GM13977 (cell line): ENCODE results near the gene ATG4C.

ENCODE experiments used
- DNase-seq: peaks from one replicate; pipeline ENCODE4 v3.0.0; 2012; ENCODE audit warnings: low spot score
- CTCF ChIP-seq: IDR thresholded peaks from 2 replicates; pipeline ENCODE4 v1.5.1; 2012; ENCODE audit warnings: mild to moderate bottlenecking, control low read depth; ENCODE audit not compliant: insufficient read depth; ENCODE audit errors: extremely low read depth, missing control alignments
- in situ Hi-C: fragments of 300-500 bp; cut with MboI; formaldehyde crosslinking; loops from one replicate; pipeline ENCODE4 v1.12.0; 2022; ENCODE audit warnings: low sequenced_read_pairs, low pct_unique_long_range_greater_than_20kb, mixed read lengths, inconsistent platforms; ENCODE audit not compliant: unreplicated experiment

Gene ATG4C

GRCh38 chr1:62784509-62785365 lies 805 bp downstream of the ATG4C start:
- in situ Hi-C loops, result no loop called here
- DNase-seq, result peak; percentile 34
- TF ChIP-seq CTCF, result no peak

- DNase-seq, result no peak
- TF ChIP-seq CTCF, result no peak
- in situ Hi-C loops, result no loop called here
Measured at GRCh38 chr1:62790716-62791115, 6.8 kb downstream of the ATG4C start.

- in situ Hi-C loops, result no loop called here
- no peak for TF ChIP-seq CTCF
- no peak for DNase-seq
Measured at GRCh38 chr1:62794053-62794452, 10.1 kb downstream of the ATG4C start.

- in situ Hi-C loops, result no loop called here
- no peak for DNase-seq
- no peak for TF ChIP-seq CTCF
Measured at GRCh38 chr1:62796221-62796620, 12.3 kb downstream of the ATG4C start.

- TF ChIP-seq CTCF, result no peak
- DNase-seq, result no peak
- in situ Hi-C loops, result no loop called here
Measured at GRCh38 chr1:62799688-62800087, 15.8 kb downstream of the ATG4C start.

GRCh38 chr1:62800281-62800680 lies 16.3 kb downstream of the ATG4C start:
- no peak for TF ChIP-seq CTCF
- no peak for DNase-seq
- in situ Hi-C loops, result no loop called here

GRCh38 chr1:62800825-62801306 lies 16.9 kb downstream of the ATG4C start:
- peak; percentile 67 for DNase-seq
- in situ Hi-C loops, result no loop called here
- TF ChIP-seq CTCF, result no peak
